IMR-90 (cell line): ENCODE measurements around the gene DCANP1.

Experiments
- CEBPB ChIP-seq: IDR thresholded peaks from 2 replicates; pipeline ENCODE4 v1.6.1; 2012; ENCODE audit warnings: low read depth, low read length, improper control_type of control experiment
- CTCF ChIP-seq: conservative IDR thresholded peaks from 2 replicates; pipeline ENCODE4 v1.5.1; 2012; ENCODE audit warnings: mild to moderate bottlenecking, low read depth, low read length, improper control_type of control experiment
- MAFK ChIP-seq: IDR thresholded peaks from 2 replicates; pipeline ENCODE4 v1.6.1; 2012; ENCODE audit warnings: low read depth, low read length, improper control_type of control experiment
- MAZ ChIP-seq: IDR thresholded peaks from 2 replicates; pipeline ENCODE4 v1.6.1; 2012; ENCODE audit warnings: low read depth, mild to moderate bottlenecking, low read length, improper control_type of control experiment, moderate library complexity, borderline replicate concordance
- MXI1 ChIP-seq: IDR thresholded peaks from 2 replicates; pipeline ENCODE4 v1.6.1; 2012; ENCODE audit warnings: low read depth, mild to moderate bottlenecking, low read length, moderate library complexity, borderline replicate concordance
- NFE2L2 ChIP-seq: fragments of 150-350 bp; IDR thresholded peaks from 2 replicates; pipeline ENCODE4 v1.6.1; 2016; ENCODE audit warnings: low read depth, mild to moderate bottlenecking, low read length
- POLR2A ChIP-seq: IDR thresholded peaks from 2 replicates; pipeline ENCODE4 v1.6.1; 2012; ENCODE audit warnings: mild to moderate bottlenecking, low read depth, low read length
- RAD21 ChIP-seq: IDR thresholded peaks from 2 replicates; pipeline ENCODE4 v1.6.1; 2012; ENCODE audit warnings: low read length, improper control_type of control experiment
- RCOR1 ChIP-seq: IDR thresholded peaks from 2 replicates; pipeline ENCODE4 v1.6.1; 2012; ENCODE audit warnings: mild to moderate bottlenecking, low read length, improper control_type of control experiment; ENCODE audit not compliant: insufficient replicate concordance

GRCh38 chr5:135417083-135417482 lies 30.1 kb downstream of the DCANP1 start:
- TF ChIP-seq CTCF: no peak
- TF ChIP-seq MAFK: no peak
- TF ChIP-seq MAZ: no peak
- no peak for TF ChIP-seq POLR2A
- TF ChIP-seq NFE2L2: no peak
- no peak for TF ChIP-seq RCOR1
- no peak for TF ChIP-seq MXI1
- no peak for TF ChIP-seq CEBPB
- no peak for TF ChIP-seq RAD21
